NOMO-1 treated with DMSO at 0.1 percent for 48 hours (cell line): ENCODE data around the gene CCDC7.
"Not testable (repeated sequence)": the region's sequence is repeated elsewhere in the genome, so short reads cannot be mapped to it uniquely, and the experiment has no call there.

Source experiments
- DNase-seq: peaks from one replicate; lab custom pipeline; 2025; ENCODE audit not compliant: unreplicated experiment; lab: John Stamatoyannopoulos, UW

CCDC7 gene

DNA sequence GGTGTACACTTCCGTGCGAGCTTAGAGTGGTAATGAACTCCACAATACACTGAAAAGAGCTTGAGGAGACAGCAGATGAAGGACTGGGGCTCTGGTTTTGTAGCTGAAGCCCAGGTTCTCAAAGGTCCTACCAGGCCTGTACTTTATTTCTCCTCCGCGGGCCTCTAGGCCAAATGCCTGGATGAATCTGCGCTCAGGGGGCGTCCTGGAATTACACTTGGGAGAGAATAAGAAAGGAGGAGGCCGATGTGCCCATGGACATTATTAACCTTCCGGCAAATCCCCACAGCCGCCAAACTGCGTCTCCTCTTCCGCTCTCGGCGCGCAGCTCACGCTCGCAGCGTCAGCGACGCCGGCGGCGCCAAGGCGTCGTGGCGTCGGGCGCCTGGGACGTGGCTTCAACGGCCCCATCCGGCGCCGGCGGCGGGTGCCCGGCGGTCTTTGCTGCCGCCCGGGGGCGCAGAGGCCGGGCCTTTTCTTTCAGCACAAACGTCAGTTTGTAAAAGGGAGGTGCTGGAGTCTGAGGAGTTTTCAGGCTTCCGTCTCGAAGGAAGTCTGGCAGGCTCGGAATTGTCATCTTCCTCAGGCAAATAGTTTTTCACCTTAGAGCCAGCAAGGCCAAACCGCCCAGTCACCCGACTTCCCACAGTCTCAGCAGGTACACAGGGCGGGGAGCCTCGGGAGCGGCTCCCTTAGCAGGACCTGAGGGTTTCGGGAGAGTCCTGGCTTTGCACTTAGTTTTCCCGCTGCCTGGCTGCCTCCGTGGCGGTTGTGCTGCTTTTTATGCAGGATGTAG, at the start of gene CCDC7:
CCDC7 (plus strand) TSS at position 401 of the 796 bp plus-strand sequence. CDS start 5,503 bp downstream, outside the sequence.
- DNase-seq = peak; percentile 87

- not testable (repeated sequence) for DNase-seq
These were observed 48.8 kb upstream of the CCDC7 start for GRCh38 chr10:32397163-32397562.

DNA sequence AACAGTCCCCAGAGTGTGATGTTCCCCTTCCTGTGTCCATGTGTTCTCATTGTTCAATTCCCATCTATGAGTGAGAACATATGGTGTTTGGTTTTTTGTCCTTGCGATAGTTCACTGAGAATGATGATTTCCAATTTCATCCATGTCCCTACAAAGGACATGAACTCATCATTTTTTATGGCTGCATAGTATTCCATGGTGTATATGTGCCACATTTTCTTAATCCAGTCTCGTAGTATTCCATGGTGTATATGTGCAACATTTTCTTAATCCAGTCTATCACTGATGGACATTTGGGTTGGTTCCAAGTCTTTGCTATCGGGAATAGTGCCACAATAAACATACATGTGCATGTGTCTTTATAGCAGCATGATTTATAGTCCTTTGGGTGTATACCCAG, 46.2 kb upstream of the CCDC7 start:
- DNase-seq = not testable (repeated sequence)

DNA sequence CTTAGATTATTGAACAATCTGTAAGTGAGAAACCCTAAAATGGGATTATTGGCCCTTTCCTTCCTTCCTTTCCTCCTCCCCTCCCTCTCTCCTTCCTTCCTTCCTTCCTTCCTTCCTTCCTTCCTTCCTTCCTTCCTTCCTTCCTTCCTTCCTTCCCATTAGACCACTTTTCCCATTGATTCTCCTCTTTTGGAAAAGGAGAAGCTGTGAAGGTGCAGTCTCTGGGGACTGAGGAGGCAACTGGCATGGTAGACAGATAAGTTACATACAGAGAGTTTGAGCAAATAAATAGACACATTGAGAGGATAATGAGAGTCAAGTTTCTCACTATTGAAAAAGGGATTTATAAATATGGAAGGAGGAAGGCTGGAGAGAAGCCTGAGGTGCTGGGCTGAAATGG, 45.0 kb upstream of the CCDC7 start:
- no peak for DNase-seq

DNA sequence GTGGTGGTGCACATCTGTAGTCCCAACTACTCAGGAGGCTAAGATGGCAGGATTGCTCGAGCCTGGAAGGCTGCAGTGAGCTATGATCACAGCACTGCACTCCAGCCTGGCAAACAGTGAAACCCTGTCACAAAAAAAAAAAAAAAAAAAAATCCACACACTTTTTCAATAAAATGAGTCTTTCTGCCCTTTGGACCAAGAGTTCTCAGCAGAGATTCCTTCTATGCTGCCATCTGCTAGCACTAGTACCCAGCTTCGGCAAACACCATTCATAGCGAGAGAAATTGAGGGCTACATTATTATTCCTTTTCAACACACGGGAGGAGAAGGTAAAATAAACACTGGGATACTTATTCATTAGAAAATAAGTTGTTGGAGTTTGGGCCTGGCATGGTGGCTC, 43.4 kb upstream of the CCDC7 start:
- no peak for DNase-seq

DNA sequence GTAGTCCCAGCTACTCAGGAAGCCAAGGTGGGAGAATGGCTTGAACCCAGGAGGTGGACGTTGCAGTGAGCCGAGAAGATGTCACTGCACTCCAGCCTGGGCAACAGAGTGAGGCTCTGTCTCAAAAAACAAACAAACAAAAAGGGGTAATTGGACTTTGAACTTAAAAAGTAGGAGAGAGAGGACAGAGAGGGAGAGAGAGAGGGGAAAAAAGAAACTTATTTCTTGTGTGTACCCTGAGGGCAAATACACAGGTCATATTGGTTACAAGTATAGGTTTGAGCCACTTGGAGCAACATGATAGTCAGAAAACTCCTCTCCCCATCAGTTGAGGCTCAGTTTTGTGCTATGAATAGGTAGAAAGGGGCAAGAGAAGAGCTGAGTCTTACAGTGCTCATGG, 42.8 kb upstream of the CCDC7 start:
- no peak for DNase-seq

DNA sequence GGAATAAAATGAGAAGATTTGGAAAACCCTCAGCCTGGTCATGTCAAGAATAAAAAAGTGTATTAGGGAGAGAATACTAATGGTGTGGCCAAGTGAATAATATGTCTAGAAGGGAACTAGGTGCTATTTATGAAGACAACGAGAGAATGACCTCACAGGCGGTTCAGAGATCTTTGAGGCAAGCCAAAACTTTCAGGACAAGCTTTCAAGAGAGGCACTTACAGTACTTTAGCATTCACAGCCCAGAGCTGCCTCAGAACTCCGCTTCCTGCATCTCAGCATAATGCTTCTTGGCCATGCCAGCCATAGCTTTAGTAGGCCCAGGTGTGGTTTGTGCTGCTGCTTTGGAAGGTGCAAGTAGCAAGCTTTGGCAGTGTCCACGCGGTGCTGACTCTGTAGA, 37.2 kb upstream of the CCDC7 start:
- no peak for DNase-seq

DNA sequence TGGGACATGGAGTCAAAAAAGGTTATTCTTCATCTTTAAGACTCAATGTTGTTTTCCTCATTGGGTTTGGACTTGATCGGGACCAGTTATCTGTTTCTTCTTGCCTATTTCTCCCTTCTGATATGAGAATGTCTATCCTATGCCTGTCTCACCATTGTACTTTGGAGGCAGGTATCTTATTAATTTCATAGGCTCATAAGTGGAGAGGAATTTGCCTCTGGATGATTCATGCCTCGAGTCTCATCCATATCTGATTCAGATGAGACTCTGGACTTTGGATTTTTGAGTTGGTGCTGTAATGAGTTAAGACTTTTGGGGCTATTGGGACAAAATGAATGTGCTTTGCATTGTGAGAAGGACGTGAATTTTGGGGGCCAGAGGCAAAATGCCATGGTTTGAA, 36.2 kb upstream of the CCDC7 start:
- DNase-seq = no peak

- no peak for DNase-seq
These were observed 35.4 kb upstream of the CCDC7 start for GRCh38 chr10:32410569-32410968.

DNA sequence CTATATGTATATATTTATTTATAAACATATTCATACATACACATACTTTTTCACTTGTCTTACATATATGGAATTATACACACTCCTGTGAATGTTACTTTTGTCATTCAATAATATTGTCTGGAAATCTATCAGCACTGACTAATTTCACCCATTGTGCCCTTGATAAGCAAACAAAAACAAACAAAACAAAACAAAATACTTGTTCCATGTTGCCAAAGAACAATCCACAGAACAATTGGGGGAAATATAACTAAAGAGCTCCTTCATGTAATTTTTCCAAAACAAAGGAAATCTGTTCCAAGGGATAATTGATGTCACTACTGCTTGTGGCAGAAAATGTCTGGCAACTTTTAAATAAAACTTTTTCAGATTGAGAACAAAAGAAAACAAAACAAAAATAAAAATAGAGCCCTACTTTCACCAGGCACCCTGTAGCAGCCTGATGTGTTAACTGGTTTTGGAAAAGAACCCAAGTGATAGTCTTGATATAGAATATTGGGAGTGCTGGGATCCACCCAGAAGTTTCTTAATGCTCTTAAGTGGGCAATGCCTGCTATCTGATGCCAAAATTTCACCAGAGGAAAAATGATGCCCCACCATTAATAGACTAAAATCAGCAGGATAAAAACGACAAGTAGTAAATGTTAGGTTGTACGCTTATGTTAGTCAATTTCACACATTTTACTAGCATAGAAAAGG, 34.0 kb upstream of the CCDC7 start:
- no peak for DNase-seq

DNA sequence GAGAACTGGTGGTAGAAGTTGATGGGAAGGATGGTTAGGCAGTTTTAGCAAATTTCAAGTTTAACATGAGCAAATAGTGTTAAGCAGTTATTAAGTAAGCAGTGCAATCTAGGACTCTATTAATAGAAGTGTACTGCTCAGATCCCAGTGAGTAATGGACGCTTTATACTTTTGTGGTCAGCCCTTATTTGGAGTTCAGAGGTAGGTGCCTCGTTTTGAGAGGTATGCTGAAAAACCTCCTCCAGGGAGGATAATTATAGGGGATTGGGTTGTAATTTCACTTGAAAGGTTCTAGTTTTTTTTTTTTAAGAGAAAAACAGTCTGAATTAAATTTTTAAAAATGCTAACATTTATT, 33.5 kb upstream of the CCDC7 start:
- DNase-seq = no peak

- DNase-seq = no peak
These were observed 32.4 kb upstream of the CCDC7 start for GRCh38 chr10:32413513-32413912.

GRCh38 chr10:32415361-32415760, 30.6 kb upstream of the CCDC7 start:
- no peak for DNase-seq

DNA sequence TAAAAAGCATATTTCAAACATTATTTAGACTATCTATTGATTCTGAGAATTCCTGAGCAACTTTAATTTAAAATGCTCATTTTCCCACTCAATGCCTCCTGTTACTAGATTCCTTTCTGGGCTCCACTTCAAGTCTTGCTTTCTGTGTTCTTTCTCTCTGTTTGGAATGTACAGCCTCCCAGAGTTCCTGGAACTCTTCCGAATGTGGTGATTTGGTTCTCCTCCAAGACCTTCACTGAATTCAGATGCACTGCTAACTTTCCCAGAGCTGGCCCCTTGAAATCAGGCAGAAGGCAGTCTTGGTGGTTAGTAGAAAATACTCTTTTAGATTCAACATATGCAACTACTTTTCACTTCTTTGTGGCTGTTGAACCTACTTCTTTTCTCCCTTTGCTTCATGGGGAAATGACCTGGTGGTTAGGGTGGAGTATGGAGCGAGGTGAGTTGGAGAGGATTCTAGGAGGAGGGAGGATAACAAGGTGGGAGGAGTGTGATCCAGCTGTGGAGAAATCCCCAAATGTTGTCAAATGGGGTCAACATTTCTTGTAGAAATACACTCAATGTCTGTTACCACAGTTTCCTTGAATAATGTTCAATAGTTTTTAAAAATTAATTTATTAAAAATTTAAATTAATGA, 27.9 kb upstream of the CCDC7 start:
- DNase-seq = no peak

- no peak for DNase-seq
These were observed 27.4 kb upstream of the CCDC7 start for GRCh38 chr10:32418572-32418971.

GRCh38 chr10:32419615-32420014, 26.3 kb upstream of the CCDC7 start:
- no peak for DNase-seq

DNA sequence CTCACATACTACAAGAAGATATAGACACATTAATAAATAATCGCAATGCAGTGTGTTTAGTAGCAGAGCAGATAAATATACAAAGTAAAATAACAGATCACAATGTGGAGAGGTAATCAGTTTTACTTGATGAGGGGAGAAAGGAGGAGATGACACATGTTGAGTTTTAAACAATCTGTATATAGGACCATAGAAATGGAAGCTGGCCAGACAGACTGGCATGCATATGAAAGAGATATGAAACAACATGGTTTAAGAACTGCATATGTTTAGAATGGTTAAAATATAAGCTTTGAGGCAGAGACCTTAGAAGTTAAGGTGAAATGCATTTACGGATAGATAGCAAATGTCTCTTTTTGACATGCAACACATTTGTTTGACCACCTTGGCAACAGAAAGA, 19.8 kb upstream of the CCDC7 start:
- DNase-seq = no peak

- DNase-seq = no peak
These were observed 12.4 kb upstream of the CCDC7 start for GRCh38 chr10:32433542-32433941.

- no peak for DNase-seq
These were observed 9.7 kb upstream of the CCDC7 start for GRCh38 chr10:32436215-32436614.

GRCh38 chr10:32437334-32437733, 8.6 kb upstream of the CCDC7 start:
- no peak for DNase-seq

GRCh38 chr10:32445036-32445435, 904 bp upstream of the CCDC7 start:
- DNase-seq = no peak
